ENCODE data around the gene AMELX.

AMELX gene

DNA sequence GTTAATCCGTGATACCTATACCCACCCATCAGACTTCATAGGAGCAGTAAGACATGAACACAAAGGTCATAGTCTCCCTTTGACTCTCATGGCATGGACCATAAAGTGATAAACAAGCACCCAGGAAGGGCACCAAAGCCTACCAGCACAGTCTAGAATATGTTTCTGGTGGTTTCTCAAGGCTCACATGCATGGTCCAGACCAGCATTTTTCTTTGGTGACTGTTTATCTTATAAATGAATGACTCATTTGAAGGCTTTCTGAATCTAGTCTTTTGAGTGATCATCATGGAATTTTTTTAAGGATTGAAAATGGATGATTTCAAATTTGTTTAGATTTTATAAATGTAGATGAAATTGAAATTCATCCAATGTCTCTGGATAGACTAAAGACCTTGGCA, 32.0 kb upstream of the AMELX start:
- Histone ChIP-seq H3K36me3 (ENCODE audit: control insufficient read depth in 2 of 2, insufficient read depth in 1 of 2, low read length in 2 of 2) (no peaks in the 10 kb centered on the region), H3K4me3 (ENCODE audit: low read depth, low read length) (no peak overlapping the region), H3K4me1 (ENCODE audit: control insufficient read depth, insufficient read depth, low read length) (no peaks in the 10 kb centered on the region), H3K27ac (ENCODE audit: extremely low read depth, low read depth, low read length) (no peak overlapping the region), H3K9me3 (ENCODE audit: control insufficient read depth, insufficient read depth, low read depth, low read length) (no peaks in the 10 kb centered on the region)
- CTCF ChIA-PET = no interaction called here
- POLR2A ChIA-PET = no interaction called here
- TF ChIP-seq ZNF423 (tag by site-specific recombination; IDR thresholded peaks at IDR 0.05) (no peak), ZNF558 (tag by site-specific recombination; IDR thresholded peaks at IDR 0.05) (no peak), ZNF155 (tag by site-specific recombination; IDR thresholded peaks at IDR 0.05) (no peak), ZNF404 (tag by site-specific recombination; IDR thresholded peaks at IDR 0.05) (no peak)
- TF ChIP-seq, protein P1, sequence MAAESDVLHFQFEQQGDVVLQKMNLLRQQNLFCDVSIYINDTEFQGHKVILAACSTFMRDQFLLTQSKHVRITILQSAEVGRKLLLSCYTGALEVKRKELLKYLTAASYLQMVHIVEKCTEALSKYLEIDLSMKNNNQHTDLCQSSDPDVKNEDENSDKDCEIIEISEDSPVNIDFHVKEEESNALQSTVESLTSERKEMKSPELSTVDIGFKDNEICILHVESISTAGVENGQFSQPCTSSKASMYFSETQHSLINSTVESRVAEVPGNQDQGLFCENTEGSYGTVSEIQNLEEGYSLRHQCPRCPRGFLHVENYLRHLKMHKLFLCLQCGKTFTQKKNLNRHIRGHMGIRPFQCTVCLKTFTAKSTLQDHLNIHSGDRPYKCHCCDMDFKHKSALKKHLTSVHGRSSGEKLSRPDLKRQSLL (tag by site-specific recombination; IDR thresholded peaks at IDR 0.05) = no peak
- TF ChIP-seq, protein P2, sequence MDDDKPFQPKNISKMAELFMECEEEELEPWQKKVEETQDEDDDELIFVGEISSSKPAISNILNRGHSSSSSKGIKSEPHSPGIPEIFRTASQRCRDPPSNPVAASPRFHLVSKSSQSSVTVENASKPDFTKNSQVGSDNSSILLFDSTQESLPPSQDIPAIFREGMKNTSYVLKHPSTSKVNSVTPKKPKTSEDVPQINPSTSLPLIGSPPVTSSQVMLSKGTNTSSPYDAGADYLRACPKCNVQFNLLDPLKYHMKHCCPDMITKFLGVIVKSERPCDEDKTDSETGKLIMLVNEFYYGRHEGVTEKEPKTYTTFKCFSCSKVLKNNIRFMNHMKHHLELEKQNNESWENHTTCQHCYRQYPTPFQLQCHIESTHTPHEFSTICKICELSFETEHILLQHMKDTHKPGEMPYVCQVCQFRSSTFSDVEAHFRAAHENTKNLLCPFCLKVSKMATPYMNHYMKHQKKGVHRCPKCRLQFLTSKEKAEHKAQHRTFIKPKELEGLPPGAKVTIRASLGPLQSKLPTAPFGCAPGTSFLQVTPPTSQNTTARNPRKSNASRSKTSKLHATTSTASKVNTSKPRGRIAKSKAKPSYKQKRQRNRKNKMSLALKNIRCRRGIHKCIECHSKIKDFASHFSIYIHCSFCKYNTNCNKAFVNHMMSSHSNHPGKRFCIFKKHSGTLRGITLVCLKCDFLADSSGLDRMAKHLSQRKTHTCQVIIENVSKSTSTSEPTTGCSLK (tag by site-specific recombination; IDR thresholded peaks at IDR 0.05) = no peak

DNA sequence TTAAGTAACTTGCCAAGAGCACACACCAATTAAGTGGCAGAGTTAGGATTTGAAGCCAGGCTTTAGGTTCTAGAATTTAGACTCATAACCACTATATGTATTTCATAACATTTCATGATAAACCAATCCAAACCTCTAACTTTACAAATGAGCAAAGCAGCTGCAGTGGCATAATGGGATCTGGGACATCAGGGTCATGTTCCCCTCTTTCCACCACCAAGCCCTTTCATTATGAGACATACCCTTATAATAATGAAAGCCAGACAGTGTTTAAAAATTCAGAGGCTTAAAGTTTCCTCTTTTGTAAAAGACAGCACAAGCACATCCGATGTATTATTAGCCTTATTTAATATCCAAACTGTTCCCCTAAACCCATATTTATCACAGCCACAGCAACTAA, 28.3 kb upstream of the AMELX start:
- Histone ChIP-seq H3K36me3 (ENCODE audit: control insufficient read depth in 2 of 2, insufficient read depth in 1 of 2, low read length in 2 of 2) (no peaks in the 10 kb centered on the region), H3K4me3 (ENCODE audit: low read depth, low read length) (no peak overlapping the region), H3K9me3 (ENCODE audit: control insufficient read depth, insufficient read depth, low read depth, low read length) (no peaks in the 10 kb centered on the region), H3K27ac (ENCODE audit: extremely low read depth, low read depth, low read length) (no peak overlapping the region), H3K4me1 (ENCODE audit: control insufficient read depth, insufficient read depth, low read length) (no peaks in the 10 kb centered on the region)
- ChIA-PET POLR2A (no interaction called here), CTCF (no interaction called here)
- TF ChIP-seq, protein P3, sequence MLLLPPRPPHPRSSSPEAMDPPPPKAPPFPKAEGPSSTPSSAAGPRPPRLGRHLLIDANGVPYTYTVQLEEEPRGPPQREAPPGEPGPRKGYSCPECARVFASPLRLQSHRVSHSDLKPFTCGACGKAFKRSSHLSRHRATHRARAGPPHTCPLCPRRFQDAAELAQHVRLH (tag by site-specific recombination; IDR thresholded peaks at IDR 0.05) = no peak
- TF ChIP-seq ZNF777 (tag by site-specific recombination; IDR thresholded peaks at IDR 0.05; ENCODE audit: borderline replicate concordance) (no peak), ZNF132 (tag by site-specific recombination; IDR thresholded peaks at IDR 0.05; ENCODE audit: borderline replicate concordance) (no peak), HOXA7 (CRISPR knock-in tag; IDR thresholded peaks at IDR 0.05; ENCODE audit: borderline replicate concordance) (no peak), ZNF146 (tag by site-specific recombination; IDR thresholded peaks at IDR 0.05) (no peak), OVOL3 (tag by site-specific recombination; IDR thresholded peaks at IDR 0.05) (no peak), SP7 (tag by site-specific recombination; IDR thresholded peaks at IDR 0.05) (no peak), ZNF544 (tag by site-specific recombination; IDR thresholded peaks at IDR 0.05) (no peak), ZNF626 (tag by site-specific recombination; IDR thresholded peaks at IDR 0.05) (no peak)
- TF ChIP-seq, protein P4, sequence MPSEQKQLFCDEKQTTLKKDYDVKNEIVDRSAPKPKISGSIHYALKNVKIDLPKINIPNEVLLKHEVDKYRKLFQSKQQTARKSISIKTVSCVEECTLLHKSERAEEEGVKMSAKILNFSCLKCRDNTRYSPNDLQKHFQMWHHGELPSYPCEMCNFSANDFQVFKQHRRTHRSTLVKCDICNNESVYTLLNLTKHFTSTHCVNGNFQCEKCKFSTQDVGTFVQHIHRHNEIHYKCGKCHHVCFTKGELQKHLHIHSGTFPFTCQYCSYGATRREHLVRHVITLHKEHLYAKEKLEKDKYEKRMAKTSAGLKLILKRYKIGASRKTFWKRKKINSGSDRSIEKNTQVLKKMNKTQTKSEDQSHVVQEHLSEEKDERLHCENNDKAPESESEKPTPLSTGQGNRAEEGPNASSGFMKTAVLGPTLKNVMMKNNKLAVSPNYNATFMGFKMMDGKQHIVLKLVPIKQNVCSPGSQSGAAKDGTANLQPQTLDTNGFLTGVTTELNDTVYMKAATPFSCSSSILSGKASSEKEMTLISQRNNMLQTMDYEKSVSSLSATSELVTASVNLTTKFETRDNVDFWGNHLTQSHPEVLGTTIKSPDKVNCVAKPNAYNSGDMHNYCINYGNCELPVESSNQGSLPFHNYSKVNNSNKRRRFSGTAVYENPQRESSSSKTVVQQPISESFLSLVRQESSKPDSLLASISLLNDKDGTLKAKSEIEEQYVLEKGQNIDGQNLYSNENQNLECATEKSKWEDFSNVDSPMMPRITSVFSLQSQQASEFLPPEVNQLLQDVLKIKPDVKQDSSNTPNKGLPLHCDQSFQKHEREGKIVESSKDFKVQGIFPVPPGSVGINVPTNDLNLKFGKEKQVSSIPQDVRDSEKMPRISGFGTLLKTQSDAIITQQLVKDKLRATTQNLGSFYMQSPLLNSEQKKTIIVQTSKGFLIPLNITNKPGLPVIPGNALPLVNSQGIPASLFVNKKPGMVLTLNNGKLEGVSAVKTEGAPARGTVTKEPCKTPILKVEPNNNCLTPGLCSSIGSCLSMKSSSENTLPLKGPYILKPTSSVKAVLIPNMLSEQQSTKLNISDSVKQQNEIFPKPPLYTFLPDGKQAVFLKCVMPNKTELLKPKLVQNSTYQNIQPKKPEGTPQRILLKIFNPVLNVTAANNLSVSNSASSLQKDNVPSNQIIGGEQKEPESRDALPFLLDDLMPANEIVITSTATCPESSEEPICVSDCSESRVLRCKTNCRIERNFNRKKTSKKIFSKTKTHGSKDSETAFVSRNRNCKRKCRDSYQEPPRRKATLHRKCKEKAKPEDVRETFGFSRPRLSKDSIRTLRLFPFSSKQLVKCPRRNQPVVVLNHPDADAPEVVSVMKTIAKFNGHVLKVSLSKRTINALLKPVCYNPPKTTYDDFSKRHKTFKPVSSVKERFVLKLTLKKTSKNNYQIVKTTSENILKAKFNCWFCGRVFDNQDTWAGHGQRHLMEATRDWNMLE (tag by site-specific recombination; conservative IDR thresholded peaks at IDR 0.05; ENCODE audit: low read depth) = no peak
- TF ChIP-seq, protein P5, sequence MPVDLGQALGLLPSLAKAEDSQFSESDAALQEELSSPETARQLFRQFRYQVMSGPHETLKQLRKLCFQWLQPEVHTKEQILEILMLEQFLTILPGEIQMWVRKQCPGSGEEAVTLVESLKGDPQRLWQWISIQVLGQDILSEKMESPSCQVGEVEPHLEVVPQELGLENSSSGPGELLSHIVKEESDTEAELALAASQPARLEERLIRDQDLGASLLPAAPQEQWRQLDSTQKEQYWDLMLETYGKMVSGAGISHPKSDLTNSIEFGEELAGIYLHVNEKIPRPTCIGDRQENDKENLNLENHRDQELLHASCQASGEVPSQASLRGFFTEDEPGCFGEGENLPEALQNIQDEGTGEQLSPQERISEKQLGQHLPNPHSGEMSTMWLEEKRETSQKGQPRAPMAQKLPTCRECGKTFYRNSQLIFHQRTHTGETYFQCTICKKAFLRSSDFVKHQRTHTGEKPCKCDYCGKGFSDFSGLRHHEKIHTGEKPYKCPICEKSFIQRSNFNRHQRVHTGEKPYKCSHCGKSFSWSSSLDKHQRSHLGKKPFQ (tag by site-specific recombination; IDR thresholded peaks at IDR 0.05) = no peak
